Neural cell (in vitro differentiated cells): ENCODE measurements around the gene CDKL4. TPM values are rescaled to one million over a fixed set of nuclear protein-coding genes. Genes with fewer than 3 reads are reported as not detected.

Experiments
- H2AFZ ChIP-seq: fragments of 200-600, 300-800 bp; sonication (generic), shearing (Covaris generic); 2 replicates; pipeline ENCODE4 v1.6.0; 2014; ENCODE audit warnings: low read depth, mild to moderate bottlenecking, antibody characterized with exemption, low read length, moderate library complexity
- H3F3A ChIP-seq: fragments of 200-600 bp; shearing (Covaris generic); 2 replicates; pipeline ENCODE4 v1.6.1; 2016; ENCODE audit warnings: mild to moderate bottlenecking, moderate library complexity, mixed read lengths, antibody characterized with exemption, low read length; ENCODE audit not compliant: insufficient read depth, poor library complexity, severe bottlenecking
- H3K27ac ChIP-seq: fragments of 200-600, 300-800 bp; sonication (generic), shearing (Covaris generic); 2 replicates; pipeline ENCODE4 v1.5.1; 2014; ENCODE audit warnings: mild to moderate bottlenecking, low read length, moderate library complexity
- H3K27me3 ChIP-seq: fragments of 300-800, 200-600 bp; sonication (generic), shearing (Covaris generic); 2 replicates; pipeline ENCODE4 v1.6.0; 2014; ENCODE audit warnings: mild to moderate bottlenecking, low read depth, low read length, moderate library complexity; ENCODE audit not compliant: insufficient read depth
- H3K36me3 ChIP-seq: fragments of 300-800, 200-600 bp; sonication (generic), shearing (Covaris generic); 2 replicates; pipeline ENCODE4 v1.5.1; 2014; ENCODE audit warnings: mild to moderate bottlenecking, antibody characterized with exemption, low read length, moderate library complexity; ENCODE audit not compliant: insufficient read depth
- H3K4me2 ChIP-seq: fragments of 300-800, 200-600 bp; sonication (generic), shearing (Covaris generic); 2 replicates; pipeline ENCODE4 v1.6.0; 2014; ENCODE audit warnings: mild to moderate bottlenecking, low read length
- H3K4me3 ChIP-seq: fragments of 300-800, 200-600 bp; sonication (generic), shearing (Covaris generic); 2 replicates; pipeline ENCODE4 v1.5.1; 2014; ENCODE audit warnings: mild to moderate bottlenecking, low read length, moderate library complexity
- H3K79me2 ChIP-seq: fragments of 200-600 bp; shearing (Covaris generic); replicated peaks from 2 replicates; pipeline ENCODE4 v1.6.0; 2014; ENCODE audit warnings: mild to moderate bottlenecking, low read length, moderate library complexity; ENCODE audit not compliant: insufficient read depth
- H3K9ac ChIP-seq: fragments of 300-800, 200-600 bp; sonication (generic), shearing (Covaris generic); 2 replicates; pipeline ENCODE4 v1.6.1; 2016; ENCODE audit warnings: mild to moderate bottlenecking, low read length, mixed read lengths
- H3K9me2 ChIP-seq: fragments of 200-600 bp; shearing (Covaris generic); 2 replicates; pipeline ENCODE4 v1.6.1; 2016; ENCODE audit warnings: mild to moderate bottlenecking, low read length, mixed read lengths; ENCODE audit not compliant: insufficient read depth
- H3K9me3 ChIP-seq: fragments of 200-600, 300-800 bp; sonication (generic), shearing (Covaris generic); 2 replicates; pipeline ENCODE4 v1.6.1; 2016; ENCODE audit warnings: mild to moderate bottlenecking, mixed run types, low read length, moderate library complexity, mixed read lengths
- H4K20me1 ChIP-seq: fragments of 200-600 bp; shearing (Covaris generic); 2 replicates; pipeline ENCODE4 v1.6.1; 2016; ENCODE audit warnings: mild to moderate bottlenecking, mixed run types; ENCODE audit not compliant: insufficient read depth
- CTCF ChIP-seq: fragments of 450-650 bp; IDR thresholded peaks from 2 replicates; pipeline ENCODE4 v1.5.1; 2014; ENCODE audit warnings: antibody characterized with exemption, mild to moderate bottlenecking, moderate library complexity; ENCODE audit not compliant: poor library complexity, severe bottlenecking
- EP300 ChIP-seq: fragments of 450-650 bp; conservative IDR thresholded peaks from 2 replicates; pipeline ENCODE4 v1.6.1; 2014; ENCODE audit warnings: antibody characterized with exemption, mild to moderate bottlenecking, moderate library complexity; ENCODE audit not compliant: poor library complexity, severe bottlenecking
- EZH2 ChIP-seq: fragments of 200-600, 300-800 bp; shearing (Covaris generic), sonication (generic); IDR thresholded peaks from 2 replicates; pipeline ENCODE4 v1.6.1; 2014; ENCODE audit warnings: antibody characterized with exemption, low read length, borderline replicate concordance, mild to moderate bottlenecking; ENCODE audit not compliant: insufficient read depth, poor library complexity, severe bottlenecking
- MXI1 ChIP-seq: fragments of 450-650 bp; conservative IDR thresholded peaks from 2 replicates; pipeline ENCODE4 v1.6.1; 2014; ENCODE audit warnings: antibody characterized with exemption, mild to moderate bottlenecking; ENCODE audit not compliant: poor library complexity, severe bottlenecking
- POLR2AphosphoS5 ChIP-seq: IDR thresholded peaks from 2 replicates; pipeline ENCODE4 v1.6.1; 2012
- RAD21 ChIP-seq: fragments of 450-650 bp; conservative IDR thresholded peaks from 2 replicates; pipeline ENCODE4 v1.6.1; 2014; ENCODE audit warnings: antibody characterized with exemption, mild to moderate bottlenecking, moderate library complexity
- REST ChIP-seq: IDR thresholded peaks from 2 replicates; pipeline ENCODE4 v1.6.1; 2012; ENCODE audit warnings: borderline replicate concordance
- SMC3 ChIP-seq: fragments of 450-650 bp; conservative IDR thresholded peaks from 2 replicates; pipeline ENCODE4 v1.6.1; 2014; ENCODE audit warnings: antibody characterized with exemption, mild to moderate bottlenecking, moderate library complexity; ENCODE audit not compliant: poor library complexity
- TAF1 ChIP-seq: IDR thresholded peaks from 2 replicates; pipeline ENCODE4 v1.6.1; 2012; ENCODE audit warnings: low read depth
- polyA plus RNA-seq: library from polyadenylated mRNA; depleted of rRNA; stranded (reverse); fragments of >200 nt; gene quantifications from 2 replicates; pipeline ENCODE4 v1.2.3, GENCODE V29; 2014

Gene CDKL4
- polyA plus RNA-seq, 1 donor from 2014 or later: not detected

- Histone ChIP-seq H3K9ac (no peak overlapping the region), H3F3A (no peaks in the 10 kb centered on the region), H3K4me3 (no peak overlapping the region), H3K9me2 (no peaks in the 10 kb centered on the region), H3K36me3 (no peaks in the 10 kb centered on the region), H3K9me3 (no peaks in the 10 kb centered on the region), H2AFZ (no peak overlapping the region), H3K27ac (no peak overlapping the region), H3K27me3 (no peaks in the 10 kb centered on the region), H4K20me1 (no peaks in the 10 kb centered on the region), H3K79me2 (no peaks in the 10 kb centered on the region), H3K4me2 (no peak overlapping the region)
- TF ChIP-seq REST: no peak
These were observed 18.2 kb downstream of the CDKL4 start for GRCh38 chr2:39225567-39225966.

- Histone ChIP-seq H3K9ac (no peak overlapping the region), H2AFZ (no peak overlapping the region), H3K9me3 (no peaks in the 10 kb centered on the region), H3F3A (no peaks in the 10 kb centered on the region), H3K27me3 (no peaks in the 10 kb centered on the region), H3K36me3 (no peaks in the 10 kb centered on the region), H3K27ac (no peak overlapping the region), H4K20me1 (no peaks in the 10 kb centered on the region), H3K4me2 (no peak overlapping the region), H3K4me3 (no peak overlapping the region), H3K9me2 (no peaks in the 10 kb centered on the region), H3K79me2 (no peaks in the 10 kb centered on the region)
- TF ChIP-seq CTCF (no peak), EP300 (no peak), REST (no peak), RAD21 (no peak), POLR2AphosphoS5 (no peak), MXI1 (no peak), EZH2 (no peak), TAF1 (no peak), SMC3 (no peak)
These were observed 19.9 kb downstream of the CDKL4 start for GRCh38 chr2:39223909-39224308.
